ENCODE results near the gene RMC1. TPM values are rescaled to one million over a fixed set of nuclear protein-coding genes. Genes with fewer than 3 reads are reported as not detected.

RMC1 gene
- 10 to 100 TPM; 46.8 to 52.3 TPM for total RNA-seq

DNA sequence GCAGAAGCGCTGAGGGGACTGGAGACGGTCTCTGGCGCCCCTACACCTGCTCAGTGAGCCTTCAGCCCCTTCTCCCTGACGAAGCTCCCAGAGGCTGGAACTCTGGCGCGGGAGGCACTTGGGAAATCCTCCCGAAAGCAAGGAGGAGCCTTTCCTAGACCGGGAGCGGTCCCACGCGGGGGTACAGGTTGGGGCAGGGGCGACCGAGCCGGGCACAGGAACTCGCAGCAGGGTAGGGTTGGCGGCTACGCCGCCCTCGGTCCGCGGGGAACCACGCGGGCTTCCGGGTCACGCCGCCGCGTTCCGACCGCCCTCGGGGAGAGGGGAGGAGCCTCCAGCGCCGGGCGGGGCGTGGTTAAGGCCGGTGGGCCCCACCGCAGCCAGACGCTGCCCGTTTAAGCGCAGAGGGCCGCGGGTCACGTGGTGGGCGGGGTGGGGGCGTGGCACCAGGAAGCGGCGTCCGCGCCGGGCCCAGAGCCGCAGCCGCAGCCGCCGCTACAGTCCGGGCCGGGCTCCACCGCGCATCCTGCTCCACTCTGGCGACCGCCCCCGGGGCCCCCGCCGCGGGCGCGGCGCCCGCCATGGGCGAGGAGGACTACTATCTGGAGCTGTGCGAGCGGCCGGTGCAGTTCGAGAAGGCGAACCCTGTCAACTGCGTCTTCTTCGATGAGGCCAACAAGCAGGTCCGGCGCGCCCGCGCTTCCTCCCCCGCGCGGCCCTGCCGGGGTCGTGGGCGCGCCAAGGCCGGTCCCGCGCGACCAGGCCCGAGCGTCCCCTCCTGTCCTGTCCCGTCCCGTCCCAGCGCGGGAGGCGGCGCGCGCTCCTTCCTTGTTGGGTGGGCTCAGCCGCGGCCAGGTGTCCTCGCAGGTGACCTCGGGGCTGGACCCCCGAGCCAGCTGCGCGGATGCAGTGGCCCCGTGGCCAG, at the start of gene RMC1:
Gene RMC1 (plus strand): TSS at position 474 of the 925 bp plus-strand sequence. CDS start 108 bp downstream, at position 582.
- Mint-ChIP-seq H3K9me3 (no peaks in the 10 kb centered on the region), H3K4me1 (ENCODE audit: low read depth) (peaks cover 54% of the 10 kb centered on the region), H3K36me3 (ENCODE audit: insufficient read depth in 2 of 2) (peaks cover 10 to 13% of the 10 kb centered on the region in 2 donors), H3K27ac (peak within 1 kb of the TSS; percentile 98), H3K4me3 (peak within 1 kb of the TSS; percentile 93 to 99), H3K27me3 (ENCODE audit: low read depth) (no peaks in the 10 kb centered on the region)
- DNase-seq: peak; percentile 98 to 100
- peak; percentile 92 to 95 for ATAC-seq (replicated peaks in 1 of 2)

DNA sequence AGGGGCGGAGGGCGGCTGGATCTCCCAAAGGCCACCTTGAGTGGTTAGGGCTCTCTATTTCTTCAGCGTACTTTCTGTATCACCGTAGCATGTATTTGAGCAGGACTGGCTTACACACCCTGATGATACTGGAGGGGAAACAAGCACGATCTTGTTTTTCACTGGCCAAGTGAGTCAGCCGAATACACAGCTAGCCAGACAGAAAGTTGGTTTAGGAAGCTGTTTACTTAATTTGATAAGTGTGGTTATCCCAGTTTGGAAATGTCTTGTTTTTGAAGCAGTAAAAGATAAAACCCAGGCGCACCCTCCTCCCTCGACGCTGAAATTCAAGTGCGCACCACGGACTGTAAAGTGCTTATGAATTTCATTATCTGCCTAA, 49.6 kb upstream of the RMC1 start:
- Mint-ChIP-seq H3K4me3 (peak overlapping the region; percentile 97 to 98), H3K9me3 (no peaks in the 10 kb centered on the region), H3K27me3 (ENCODE audit: low read depth) (no peaks in the 10 kb centered on the region), H3K4me1 (ENCODE audit: low read depth) (peaks cover 62% of the 10 kb centered on the region), H3K27ac (peak overlapping the region; percentile 96), H3K36me3 (ENCODE audit: insufficient read depth in 2 of 2) (peaks cover 2 to 11% of the 10 kb centered on the region in 2 donors)
- ATAC-seq (replicated peaks in 1 of 2): peak; percentile 30
- no peak for DNase-seq

DNA sequence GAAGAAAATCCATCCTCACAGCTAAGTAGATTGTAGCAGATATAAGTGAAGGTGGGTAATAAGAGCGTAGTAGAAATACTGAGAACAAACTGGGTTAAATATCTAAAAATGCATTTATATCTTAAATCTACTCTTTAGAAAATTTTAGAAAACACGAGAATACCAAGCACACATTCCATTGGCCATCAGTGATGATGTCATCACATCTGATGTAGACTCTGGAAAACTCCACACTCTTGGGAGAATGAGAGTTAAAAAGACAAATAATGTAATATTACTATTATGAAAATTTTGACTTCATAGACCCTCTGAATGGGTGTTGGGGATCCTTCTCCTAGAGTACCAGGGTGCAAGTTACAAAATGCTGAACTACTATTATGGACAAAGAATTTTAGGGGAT, 46.5 kb upstream of the RMC1 start:
- Mint-ChIP-seq H3K36me3 (ENCODE audit: insufficient read depth in 2 of 2) (peaks cover 2 to 17% of the 10 kb centered on the region in 2 donors), H3K27me3 (ENCODE audit: low read depth) (no peaks in the 10 kb centered on the region), H3K4me3 (peak overlapping the region; percentile 2 to 29), H3K9me3 (no peaks in the 10 kb centered on the region), H3K4me1 (ENCODE audit: low read depth) (peaks cover 64% of the 10 kb centered on the region), H3K27ac (no peak overlapping the region)
- ATAC-seq (replicated peaks in 1 of 2): no peak
- no peak for DNase-seq

DNA sequence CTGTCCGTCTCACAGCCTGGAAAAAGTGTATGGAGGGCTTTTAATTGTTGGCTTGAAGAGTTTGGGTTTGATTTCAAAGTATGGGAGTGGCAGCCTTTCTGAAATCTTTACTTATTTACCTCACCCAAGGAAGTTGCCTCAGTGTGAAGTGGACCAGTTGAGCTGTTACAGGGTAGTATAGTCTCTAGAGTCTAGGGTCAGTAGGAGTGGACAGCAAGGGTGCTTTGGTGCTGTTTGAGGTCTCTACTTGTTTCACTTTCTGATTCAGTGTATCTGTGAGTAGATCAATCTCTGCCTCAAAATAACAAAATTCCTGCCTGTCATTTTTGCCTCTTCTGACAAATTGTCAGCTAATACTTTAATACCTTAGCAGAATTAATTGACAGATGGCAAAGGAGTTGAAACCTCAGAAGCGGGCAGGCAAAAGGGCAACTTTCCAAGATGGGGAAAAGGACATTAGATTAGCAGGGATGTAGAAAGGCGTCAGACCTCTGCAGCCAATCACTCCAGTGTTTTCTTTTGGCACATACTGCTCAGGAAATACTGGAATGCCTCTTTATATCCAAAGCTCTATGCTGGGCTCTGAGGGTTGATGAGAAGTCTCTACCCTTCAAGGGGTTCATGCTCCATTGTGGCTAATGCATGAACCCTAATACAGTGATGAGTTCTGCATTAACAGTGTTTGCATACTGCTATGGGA, 44.3 kb upstream of the RMC1 start:
- no peaks in the 10 kb centered on the region for H3K9me3 Mint-ChIP-seq
- H3K4me1 Mint-ChIP-seq (ENCODE audit: low read depth): peaks cover 52% of the 10 kb centered on the region
- peak overlapping the region in 1 of 2 donors; percentile 13 for H3K4me3 Mint-ChIP-seq
- peak overlapping the region; percentile 63 for H3K27ac Mint-ChIP-seq
- ATAC-seq (replicated peaks in 1 of 2) (no peak), DNase-seq (no peak)
- peaks cover 0 to 28% of the 10 kb centered on the region in 2 donors for H3K36me3 Mint-ChIP-seq (ENCODE audit: insufficient read depth in 2 of 2)
- no peaks in the 10 kb centered on the region for H3K27me3 Mint-ChIP-seq (ENCODE audit: low read depth)

DNA sequence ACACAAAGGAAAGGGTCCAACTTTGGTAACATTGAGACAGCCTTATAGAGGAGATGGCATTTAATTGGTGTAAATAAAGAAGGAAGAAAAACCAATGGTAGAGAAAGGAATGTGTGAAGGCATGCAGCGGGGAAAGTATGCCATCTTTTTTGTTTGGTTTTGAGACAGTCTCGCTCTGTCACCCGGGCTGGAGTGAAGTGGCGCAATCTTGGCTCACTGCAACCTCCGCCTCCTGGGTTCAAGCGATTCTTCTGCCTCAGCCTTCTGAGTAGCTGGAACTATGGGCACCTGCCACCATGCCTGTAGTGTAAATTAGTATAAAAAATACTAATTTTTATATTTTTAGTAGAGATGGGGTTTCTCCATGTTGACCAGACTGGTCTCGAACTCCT, 43.8 kb upstream of the RMC1 start:
- Mint-ChIP-seq H3K27me3 (ENCODE audit: low read depth) (no peaks in the 10 kb centered on the region), H3K4me3 (no peak overlapping the region), H3K9me3 (no peaks in the 10 kb centered on the region), H3K36me3 (ENCODE audit: insufficient read depth in 2 of 2) (peaks cover 0 to 32% of the 10 kb centered on the region in 2 donors), H3K4me1 (ENCODE audit: low read depth) (peaks cover 46% of the 10 kb centered on the region), H3K27ac (no peak overlapping the region)
- no peak for DNase-seq
- ATAC-seq (replicated peaks in 1 of 2): no peak

DNA sequence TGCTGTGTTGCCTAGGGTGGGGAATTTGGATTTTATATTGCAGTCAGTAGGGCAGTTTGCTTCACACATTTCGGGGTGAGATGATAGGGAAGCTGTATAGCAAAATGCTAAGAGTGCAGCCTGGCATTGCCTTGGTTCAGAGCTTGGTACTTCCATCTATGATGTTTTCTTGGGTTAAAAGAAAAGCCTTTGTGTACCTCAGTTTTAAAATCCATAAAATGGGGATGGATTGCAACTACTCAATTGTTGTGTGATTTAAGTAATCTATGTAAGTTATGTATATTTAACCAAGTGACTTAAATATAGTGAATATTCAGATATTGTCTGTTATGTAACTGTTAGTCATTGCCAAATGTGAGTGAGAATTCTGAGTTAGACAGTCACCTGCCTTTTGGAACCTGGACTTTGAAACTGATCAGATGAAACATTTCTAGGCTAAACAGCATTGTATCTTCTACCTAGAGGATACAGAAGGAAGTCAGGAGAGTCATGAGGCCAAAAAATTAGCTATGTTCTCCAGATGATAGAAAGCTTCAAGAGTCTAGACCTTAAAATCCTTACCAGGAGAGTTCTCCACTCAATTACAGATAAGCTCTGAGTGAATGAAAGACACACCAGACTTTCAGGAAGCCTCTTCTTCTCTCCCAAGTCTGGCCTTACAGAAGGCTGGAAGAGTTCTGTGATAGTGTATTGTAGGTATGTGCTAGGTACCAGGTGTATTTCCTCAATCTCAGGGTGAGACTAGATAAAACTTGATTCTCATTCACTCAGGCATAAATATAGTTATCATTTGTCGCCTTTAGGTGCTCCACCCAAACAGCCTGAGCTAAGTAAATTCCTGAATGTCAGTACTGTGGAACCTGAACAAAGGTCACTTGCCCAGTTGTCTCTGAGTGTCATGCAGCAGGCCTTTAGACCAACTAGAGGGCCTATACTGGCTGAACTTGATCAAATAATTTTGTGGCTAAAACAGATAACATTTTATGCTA, 42.7 kb upstream of the RMC1 start:
- H3K27ac Mint-ChIP-seq: peak overlapping the region; percentile 1
- peaks cover 37% of the 10 kb centered on the region for H3K4me1 Mint-ChIP-seq (ENCODE audit: low read depth)
- no peaks in the 10 kb centered on the region for H3K9me3 Mint-ChIP-seq
- no peaks in the 10 kb centered on the region for H3K27me3 Mint-ChIP-seq (ENCODE audit: low read depth)
- no peak for DNase-seq
- no peak for ATAC-seq (replicated peaks in 1 of 2)
- peak overlapping the region in 1 of 2 donors; percentile 6 for H3K4me3 Mint-ChIP-seq
- H3K36me3 Mint-ChIP-seq (ENCODE audit: insufficient read depth in 2 of 2): peaks cover 1 to 33% of the 10 kb centered on the region in 2 donors

DNA sequence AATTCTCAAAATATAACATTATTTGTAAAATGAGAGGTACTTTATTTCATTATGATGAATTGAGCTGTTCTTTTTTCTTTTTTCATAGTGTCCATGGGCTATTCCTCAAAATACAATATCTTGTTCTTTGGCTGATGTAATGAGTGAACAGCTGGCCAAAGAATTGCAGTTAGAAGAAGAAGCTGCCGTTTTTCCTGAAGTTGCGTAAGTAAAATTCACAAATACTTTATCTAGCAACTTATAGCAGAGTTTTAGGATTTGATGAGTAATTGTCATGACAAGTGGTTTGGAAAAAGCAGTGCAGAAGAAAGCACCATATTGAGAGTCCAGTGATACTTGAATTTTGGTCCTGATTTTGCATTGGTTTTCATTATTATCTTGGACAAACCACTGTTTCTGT, 40.4 kb upstream of the RMC1 start:
- no peak for DNase-seq
- Mint-ChIP-seq H3K9me3 (no peaks in the 10 kb centered on the region), H3K4me3 (no peak overlapping the region), H3K27me3 (ENCODE audit: low read depth) (no peaks in the 10 kb centered on the region), H3K27ac (no peak overlapping the region), H3K4me1 (ENCODE audit: low read depth) (peaks cover 21% of the 10 kb centered on the region), H3K36me3 (ENCODE audit: insufficient read depth in 2 of 2) (peaks cover 1 to 28% of the 10 kb centered on the region in 2 donors)
- no peak for ATAC-seq (replicated peaks in 1 of 2)

DNA sequence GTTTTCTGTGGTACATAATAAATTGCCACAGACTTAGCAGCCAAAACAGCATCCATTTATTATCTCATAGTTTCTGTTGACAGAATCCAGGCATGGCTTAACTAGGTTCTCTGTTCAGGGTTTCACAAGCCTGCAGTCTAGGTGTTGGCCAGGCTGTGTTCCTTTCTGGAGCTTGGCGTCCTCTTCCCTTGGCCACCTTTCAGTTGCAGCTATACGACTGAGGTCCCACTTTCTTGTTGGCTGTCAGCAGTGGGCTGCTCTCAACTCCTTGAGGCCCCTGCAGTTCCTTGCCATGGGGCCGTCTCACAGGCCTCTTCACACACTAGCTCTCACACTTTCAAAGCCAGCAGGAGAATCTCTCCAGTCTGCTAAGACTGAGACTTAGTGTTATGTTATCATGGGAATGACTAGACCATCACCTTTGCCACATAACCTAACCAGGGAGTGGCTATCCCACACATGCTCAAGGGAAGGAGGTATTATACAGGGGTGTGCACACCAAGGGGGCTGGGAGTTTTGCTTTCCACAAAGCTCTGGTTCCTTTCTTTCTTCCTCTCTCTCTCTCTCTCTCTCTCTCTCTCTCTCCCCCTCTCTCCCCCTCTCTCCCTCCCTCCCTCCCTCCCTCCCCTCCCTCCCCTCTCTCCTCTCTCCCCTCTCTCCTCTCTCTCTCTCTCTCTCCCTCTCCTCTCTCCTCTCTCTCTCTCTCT, 34.4 kb upstream of the RMC1 start:
- no peaks in the 10 kb centered on the region for H3K9me3 Mint-ChIP-seq
- peaks cover 1 to 21% of the 10 kb centered on the region in 2 donors for H3K36me3 Mint-ChIP-seq (ENCODE audit: insufficient read depth in 2 of 2)
- DNase-seq (no peak), ATAC-seq (replicated peaks in 1 of 2) (no peak)
- no peaks in the 10 kb centered on the region for H3K27me3 Mint-ChIP-seq (ENCODE audit: low read depth)
- no peak overlapping the region for H3K4me3 Mint-ChIP-seq
- H3K27ac Mint-ChIP-seq: peak overlapping the region; percentile 62
- H3K4me1 Mint-ChIP-seq (ENCODE audit: low read depth): no peaks in the 10 kb centered on the region

DNA sequence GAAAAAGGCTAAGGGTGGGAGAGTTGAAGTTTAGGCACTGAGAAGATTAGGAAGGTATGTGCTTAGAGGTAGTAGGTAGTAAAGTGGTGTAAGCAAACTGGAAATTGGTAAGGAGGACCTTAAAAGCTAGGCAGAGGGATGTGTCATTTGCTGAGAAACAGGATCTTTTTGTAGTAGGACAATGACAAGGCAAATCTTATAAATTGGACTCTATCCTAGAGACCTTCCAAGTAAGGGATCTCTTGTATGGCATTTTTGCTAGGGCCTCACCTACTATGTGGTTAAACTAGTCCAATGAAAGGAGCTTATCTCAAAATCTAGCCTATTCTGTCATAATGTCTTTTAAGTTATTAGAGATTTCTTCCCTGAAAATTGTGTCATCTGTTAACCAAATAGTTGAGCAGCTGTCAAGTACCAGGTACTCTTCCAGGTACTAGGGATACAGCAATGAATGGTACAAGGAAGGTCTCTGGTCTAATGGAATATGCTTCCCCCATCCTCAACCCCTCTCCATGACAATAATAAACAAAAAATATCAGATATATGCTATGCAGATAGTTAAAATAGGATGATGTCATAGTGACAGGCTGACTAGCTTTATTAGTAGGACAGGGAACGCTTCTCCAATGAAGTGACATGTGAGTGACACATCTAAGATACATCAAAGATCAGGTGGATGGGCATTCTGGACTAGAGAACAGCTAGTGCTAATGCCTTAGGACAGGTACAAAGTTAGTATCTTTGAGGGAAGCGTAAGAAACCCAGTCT, 32.5 kb upstream of the RMC1 start:
- H3K4me1 Mint-ChIP-seq (ENCODE audit: low read depth): no peaks in the 10 kb centered on the region
- H3K27ac Mint-ChIP-seq: peak overlapping the region; percentile 43
- no peaks in the 10 kb centered on the region for H3K27me3 Mint-ChIP-seq (ENCODE audit: low read depth)
- DNase-seq (no peak), ATAC-seq (replicated peaks in 1 of 2) (no peak)
- H3K4me3 Mint-ChIP-seq: no peak overlapping the region
- no peaks in the 10 kb centered on the region for H3K9me3 Mint-ChIP-seq
- peaks cover 5 to 22% of the 10 kb centered on the region in 2 donors for H3K36me3 Mint-ChIP-seq (ENCODE audit: insufficient read depth in 2 of 2)

DNA sequence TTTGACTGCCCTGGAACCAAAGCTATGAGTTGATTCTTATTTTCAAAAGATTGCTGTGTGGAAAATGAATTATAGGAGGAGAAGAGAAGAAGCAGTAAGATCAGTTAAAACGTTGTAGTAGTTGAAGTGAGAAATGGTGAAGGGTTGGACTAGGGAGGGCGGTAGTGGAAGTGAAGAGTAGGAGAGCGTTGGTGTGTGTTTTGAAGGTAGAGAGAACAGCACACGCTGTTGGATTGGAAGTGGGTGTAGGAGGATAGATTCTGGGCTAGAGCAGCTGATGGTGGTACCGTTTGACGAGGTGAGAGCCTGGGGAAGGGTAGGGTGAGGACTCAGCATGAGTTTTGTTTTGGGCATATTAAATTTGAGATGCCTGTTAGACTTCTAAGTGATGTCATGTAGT, 31.8 kb upstream of the RMC1 start:
- no peak overlapping the region for H3K4me3 Mint-ChIP-seq

DNA sequence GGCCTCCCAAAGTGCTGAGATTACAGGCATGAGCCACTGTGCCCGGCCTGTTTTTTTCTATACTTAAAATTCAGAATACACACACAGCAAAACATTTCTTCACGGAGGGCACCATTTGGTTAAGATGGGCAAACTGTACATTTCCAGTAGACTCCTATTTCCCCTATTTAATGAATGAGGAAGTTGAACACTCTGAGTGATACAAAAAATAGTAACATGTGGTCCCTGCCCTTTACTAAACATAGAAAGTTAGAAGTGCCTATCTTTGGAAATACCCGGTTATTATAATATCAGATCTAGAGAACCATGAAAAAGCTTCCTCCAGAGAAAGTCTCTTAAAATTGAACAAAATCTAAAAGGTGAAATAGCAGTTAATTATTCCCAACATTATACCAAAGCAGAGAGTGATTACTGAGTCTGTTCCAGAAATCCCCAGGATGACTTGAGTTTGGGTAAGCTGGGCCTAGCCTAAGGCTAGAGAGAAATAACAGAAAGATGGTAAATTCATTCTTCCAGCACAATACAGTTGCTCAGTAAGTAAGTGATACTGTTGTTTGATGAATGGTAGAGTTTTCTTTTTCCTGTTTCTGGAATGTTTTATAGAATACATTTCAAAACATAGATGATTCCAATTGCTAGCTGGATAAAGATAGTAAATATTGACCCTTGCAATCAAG, 23.3 kb upstream of the RMC1 start:
- ATAC-seq (replicated peaks in 1 of 2) (no peak), DNase-seq (no peak)
- Mint-ChIP-seq H3K4me1 (ENCODE audit: low read depth) (no peaks in the 10 kb centered on the region), H3K27ac (peak overlapping the region; percentile 15), H3K9me3 (no peaks in the 10 kb centered on the region), H3K36me3 (ENCODE audit: insufficient read depth in 2 of 2) (peaks cover 1 to 12% of the 10 kb centered on the region in 2 donors), H3K4me3 (no peak overlapping the region), H3K27me3 (ENCODE audit: low read depth) (no peaks in the 10 kb centered on the region)

More for the DNA sequence above, 31.8 kb upstream of the RMC1 start:
- H3K27ac Mint-ChIP-seq: no peak overlapping the region
- DNase-seq: no peak
- H3K27me3 Mint-ChIP-seq (ENCODE audit: low read depth): no peaks in the 10 kb centered on the region
- H3K4me1 Mint-ChIP-seq (ENCODE audit: low read depth): no peaks in the 10 kb centered on the region
- no peak for ATAC-seq (replicated peaks in 1 of 2)
- H3K9me3 Mint-ChIP-seq: no peaks in the 10 kb centered on the region
- peaks cover 5 to 19% of the 10 kb centered on the region in 2 donors for H3K36me3 Mint-ChIP-seq (ENCODE audit: insufficient read depth in 2 of 2)

Measured in activated T-cell treated with anti-CD3 and anti-CD28 coated beads, Interleukin-2, amount 50 U/mL, for 72 hours (primary cell).